Measurements from ENCODE around the gene TMIE.
A peak's percentile ranks its signal among the peaks of the same experiment; 100 is the strongest.

The TMIE gene

DNA sequence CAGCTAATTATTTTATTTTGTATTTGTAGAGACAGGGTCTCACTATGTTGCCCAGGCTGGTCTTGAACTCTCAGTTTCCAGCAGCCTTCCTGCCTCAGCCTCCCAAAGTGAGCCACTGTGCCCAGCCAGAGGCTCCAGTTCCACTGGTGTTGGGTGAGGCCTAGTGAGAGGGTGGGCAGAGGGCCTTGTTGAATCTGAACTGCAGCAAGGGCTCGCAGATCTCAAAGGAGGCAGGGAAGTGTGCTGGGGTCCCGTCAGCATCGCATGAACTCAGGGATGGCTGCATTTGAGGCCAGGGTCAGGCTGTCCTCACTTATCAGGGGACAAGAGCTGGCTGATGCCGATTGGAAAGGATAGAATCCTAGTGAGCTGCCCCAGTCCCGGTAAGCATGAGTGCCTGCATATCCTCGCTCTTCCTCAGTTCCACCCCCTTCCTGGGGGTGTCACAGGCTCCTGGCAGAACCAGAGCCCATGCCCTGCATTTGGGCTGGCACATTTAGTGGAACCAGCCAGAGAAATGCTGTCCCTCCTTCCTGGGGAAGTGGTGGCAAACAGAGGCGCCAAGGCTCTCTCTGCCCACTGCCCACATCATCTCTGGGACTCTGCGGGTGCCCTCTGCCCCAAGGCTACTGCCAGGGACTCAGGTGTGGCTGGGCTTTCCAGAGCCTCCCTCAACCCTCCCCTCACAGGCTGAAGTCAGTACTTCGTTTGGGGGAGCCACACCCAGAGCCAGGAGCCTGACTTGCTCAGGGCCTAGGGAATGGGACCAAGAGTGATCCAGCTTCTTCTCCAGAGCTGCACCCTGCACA is 31.8 kb upstream of the TMIE start:
- DNase-seq: no peak

DNA sequence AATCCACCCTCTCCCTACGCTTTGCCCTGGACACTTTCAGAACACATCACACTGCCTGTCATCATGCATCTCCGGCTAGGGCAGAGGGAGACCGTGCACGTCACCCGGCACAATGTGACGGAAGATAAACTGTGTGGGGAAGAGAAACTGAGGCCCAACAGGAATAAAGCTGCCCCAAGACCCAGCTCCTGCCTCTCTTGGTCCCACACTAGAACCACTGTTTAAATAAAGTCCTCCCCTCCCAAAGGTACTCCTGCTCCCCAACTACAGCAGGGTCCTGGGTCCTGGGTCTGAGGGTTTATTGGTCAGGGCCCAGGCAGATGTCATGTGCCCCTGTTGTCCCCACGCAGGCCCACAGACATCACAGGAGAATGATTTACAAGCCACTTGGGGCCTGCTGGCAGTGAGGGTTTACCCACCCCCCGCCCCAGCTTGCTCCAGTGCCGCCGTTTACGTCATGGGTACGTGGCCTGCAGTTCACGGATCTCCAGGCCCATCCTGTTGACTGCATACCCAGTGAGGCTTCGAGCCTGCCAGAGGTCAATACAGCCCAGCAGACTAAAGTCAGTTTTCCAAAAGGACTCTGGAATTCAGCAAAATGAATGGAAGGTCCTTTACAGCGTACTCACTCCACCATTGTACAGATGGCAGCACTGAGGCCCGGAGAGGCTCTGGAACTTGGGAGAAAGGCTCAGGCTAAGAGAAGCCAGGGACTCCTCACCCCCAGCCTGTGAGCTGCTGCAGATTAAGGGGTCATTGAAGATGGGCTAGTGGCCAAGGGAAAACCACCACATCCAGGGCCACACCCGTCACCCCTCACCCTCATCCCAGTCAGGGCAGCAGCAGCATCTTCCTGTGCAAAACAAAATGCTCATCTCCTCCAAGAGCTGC is 30.9 kb upstream of the TMIE start:
- peak; percentile 1 for DNase-seq

DNA sequence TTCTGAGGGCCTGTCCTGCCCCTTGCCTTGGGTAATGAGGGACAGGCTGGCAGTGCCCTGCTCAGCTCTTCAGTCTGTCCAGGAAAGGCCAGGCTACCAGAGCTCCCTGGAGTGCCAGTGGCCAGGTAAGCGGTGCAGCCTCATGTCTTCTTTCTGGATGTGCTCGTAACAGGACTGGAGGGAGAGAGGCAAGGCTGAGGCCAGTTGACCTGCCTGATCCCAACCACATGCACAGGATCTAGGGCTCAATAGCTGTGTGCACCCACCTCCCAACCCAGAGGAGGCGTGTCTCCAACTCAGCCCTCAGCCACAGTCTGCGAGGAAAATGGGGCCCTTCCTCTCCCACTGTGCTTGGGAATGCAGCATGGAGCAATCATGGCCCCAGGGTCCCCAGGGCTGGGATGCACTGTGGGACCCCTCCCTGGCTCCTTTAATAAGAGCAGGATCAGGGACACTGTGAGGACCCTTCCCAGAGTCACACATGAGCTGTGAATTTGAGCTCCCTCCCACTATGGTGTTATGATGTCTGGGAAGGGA is 30.2 kb upstream of the TMIE start:
- peak; percentile 2 for DNase-seq

DNA sequence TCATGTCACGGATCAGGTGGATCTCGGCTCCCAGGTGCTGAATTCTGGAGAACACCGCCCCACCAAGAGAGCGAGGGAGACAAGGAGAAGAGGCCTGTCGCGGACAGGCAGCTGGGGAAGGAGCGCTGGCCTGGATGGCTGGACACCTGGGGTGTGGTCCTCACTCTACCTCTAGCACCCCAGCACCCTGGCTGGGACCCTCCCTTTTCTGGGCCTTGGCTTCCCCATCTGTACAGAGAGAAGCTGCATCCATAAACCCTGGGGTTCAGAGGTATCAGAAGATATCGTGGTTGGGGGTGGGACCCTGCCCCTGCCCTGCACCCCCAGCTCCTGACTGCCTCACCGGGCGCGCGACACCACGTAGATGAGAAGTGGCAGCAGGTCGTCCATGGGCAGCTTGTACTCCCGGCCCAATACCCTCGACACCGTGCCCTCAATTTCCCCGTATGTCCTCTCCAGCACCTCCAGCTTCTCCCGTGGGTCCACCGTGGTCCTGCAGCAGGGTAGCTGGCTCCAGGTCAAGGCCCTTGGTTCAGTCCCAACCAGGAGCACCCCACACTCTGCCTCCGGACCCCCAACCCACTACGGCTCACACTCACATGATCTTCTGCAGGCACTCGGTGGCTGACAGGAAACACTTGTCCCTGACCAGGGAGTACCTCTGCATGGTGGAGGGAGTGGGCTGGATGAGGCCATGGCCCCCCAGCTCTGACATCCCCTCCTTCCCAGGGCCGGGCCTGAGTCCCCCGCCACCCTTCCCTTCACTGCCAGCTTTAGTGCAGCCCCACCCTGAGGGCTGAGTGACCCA is 29.4 kb upstream of the TMIE start:
- DNase-seq: peak; percentile 6

DNA sequence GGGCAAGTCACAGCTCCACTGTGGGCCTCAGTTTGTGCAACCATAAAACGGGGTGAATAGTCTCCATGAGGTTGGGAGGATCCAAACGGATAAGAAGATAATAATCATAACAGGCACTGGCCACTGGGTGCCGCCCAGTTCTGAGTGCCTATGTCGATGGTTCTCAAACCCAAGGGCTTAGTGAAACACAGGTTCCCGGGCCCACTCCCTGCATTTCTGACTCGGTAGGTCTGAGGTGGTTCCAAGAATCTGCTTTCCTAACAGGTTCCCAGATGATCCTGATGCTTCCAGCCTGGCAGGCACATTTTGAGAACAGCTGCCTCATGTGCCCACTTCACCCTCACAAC is 28.9 kb upstream of the TMIE start:
- peak; percentile 5 for DNase-seq

DNA sequence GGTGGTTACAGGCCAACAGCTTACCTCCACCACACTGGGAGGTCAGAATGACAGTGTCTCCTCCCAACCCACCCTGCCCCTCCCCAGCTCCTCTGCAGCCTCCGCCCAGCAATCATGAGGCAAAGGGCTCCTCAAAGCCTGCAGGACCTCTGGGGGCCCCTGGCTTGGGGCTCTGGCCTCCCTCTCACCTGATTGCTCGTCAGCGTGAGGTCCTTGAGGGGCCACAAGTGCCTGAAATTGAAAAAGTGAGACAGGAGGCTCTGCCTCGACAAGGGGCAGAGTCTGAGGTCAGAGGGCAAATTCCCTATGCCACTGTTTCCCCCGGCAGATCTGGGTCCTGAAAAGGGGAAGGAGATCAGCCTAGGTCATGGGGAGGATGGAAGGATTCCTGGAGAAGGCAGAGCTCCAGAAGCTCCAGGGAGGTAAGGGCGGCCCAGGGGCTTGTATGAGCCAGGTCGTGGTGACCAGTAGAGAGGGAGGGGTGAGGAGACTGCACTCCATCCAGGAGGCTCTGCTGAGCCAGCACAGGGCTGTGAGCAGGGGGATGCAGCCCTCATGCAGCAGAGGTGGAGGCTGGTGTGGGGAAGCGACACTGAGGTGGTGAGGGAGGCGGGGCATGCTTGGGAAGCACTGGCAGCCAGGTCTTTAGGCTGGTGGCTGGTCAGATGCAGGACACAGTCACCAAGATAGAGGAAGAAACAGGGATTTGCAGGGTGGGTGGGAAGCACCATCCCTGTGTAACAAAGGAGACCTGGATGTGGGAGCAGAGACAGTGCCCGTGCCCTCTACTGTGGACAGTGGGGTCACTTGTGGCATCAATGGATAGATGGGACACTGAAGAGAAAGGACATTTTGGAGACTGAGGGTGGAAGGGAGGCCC is 27.8 kb upstream of the TMIE start:
- peak; percentile 4 for DNase-seq

DNA sequence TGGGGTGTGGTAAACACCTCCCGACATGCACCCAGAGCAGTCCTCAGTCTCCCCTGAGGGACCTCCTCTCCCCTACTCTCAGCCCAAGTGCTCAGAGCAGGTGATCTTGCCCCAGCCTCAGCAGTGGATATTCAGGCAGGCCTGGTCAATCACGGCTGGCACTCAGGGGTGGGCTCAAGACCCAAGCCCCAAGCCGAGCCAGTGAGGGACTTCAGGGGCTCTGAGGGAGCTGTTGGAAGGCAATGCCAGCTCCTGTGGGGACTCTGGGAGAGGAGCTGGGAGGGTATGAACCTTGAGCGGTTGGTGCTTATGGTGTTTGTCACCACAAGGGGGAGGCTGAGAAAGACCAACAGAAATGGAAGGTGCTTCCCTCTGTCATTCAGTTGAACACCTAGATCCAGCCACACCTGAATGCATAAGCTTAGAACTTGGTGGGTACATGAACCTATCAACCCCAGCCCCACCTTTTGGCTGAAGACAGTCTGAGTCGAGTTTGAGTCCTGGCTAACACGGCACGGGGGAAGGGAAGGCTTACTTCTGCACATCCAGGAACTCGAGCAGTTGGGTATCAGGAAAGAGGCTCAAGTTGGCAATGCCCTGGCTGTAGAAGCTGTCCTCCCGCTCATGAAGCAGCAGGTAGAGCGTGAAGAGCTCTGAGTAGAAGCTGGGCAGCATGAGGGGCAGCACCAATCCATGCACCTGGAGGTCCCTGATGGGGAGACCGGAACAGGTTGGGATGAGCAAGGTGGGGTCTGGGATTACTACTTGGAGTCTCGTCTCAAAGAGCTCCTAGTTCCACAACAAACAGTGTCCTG is 27.0 kb upstream of the TMIE start:
- DNase-seq: peak; percentile 2

DNA sequence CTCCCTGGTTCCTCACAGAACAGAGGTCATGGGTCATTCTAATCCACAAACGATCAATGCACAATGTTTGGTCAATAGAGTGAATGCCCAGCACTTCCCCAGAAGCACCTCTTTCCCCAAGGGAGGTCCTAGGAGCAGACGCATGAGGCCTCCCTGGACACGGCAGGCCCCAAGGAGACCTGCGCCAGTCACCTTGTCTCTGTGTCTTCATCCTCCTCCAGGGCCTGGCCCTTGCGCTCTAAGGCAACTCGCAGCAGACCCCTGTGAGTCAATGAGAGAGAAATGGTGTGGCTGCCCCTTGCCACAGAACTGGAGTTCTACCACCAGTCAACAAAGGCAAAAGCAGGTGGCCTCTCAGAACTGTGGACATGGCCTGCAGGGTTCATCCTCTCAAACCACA is 25.8 kb upstream of the TMIE start:
- DNase-seq: no peak

DNA sequence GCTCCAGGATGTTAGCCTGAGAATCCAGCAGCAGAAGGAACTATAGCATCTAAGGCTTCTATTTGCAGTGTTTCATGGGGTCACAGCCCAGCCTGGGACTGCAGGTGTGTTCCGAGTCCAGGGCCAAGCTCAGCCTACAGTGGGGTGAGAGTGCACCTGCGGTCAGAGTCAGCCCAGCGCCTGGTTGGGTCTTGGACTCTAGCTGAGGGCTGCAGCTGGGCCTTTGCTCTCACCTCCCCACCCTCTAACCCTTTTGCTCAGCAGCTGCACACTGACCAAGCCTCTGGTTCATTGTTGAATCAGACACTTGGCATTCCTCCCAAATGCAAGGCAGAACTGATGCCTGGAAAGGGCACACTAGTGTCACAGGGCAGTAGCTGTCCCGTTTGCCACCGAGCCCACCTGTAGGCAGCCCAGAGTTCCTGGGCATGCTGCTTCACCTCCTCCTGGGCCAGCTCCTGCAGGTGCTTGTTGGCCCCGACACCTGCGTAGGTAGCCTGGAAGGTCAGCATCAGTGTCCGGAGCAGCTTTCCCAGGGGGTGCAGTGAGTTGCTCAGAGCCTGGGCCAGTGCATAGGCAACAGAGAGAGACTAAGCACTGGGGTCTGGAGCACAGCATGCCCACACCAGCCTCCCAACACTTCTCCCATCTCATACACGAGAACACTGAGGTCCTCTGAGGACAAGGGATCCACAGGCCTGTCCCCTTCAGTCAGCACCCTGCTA is 25.2 kb upstream of the TMIE start:
- DNase-seq: no peak

DNA sequence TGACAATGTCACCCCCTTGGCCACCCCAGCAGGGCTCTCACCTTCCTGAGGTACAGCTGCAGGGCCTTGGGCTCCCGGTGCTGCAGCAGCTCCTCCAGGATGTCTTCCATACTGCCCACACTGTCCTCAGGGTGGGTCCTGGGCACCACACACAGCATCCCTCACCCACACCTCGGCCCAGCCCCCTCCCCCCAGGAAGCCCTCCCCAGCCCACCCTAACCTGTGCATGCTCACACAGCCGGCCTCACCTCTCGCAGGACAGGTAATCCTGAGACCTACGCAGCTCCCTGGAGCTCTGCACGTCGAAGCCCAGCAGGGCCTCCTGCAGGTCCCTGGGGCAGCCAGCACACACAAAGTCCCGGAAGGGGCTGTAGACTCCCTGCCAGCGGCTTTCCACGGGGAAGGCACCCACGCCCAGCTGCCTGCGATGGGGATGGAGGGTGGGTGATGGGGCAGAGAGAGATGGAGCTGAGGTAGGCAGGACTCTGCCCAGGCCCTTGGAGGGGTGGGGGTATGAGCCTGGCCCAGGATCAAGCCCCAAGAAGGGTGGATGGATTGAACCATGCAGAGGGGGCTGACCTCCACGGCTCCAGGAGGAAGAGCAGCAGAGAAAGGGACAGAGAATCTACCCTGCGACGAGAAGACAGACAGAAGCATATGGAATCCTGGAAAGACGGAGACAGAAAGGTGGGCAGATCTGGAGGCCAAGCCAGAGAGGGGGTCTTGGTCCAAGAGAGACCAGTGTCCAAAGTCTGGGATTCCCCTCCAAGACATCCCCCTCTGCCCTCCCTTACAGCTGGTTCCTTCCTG is 24.4 kb upstream of the TMIE start:
- DNase-seq: no peak

DNA sequence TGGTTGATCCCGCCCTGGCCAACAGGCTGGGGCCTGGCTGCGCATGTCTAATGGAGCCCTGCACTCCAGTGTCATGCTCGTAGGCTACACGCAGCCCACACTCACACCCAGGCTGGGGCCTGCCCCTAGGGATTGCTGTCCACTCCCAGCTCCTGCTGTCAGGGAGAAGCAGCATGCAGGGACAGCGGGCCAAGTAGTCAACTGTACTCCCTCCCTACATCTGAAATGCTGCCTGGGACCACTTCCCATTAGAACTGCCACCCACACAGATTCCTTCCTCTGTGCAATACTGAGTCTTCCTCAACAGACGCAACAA is 23.8 kb upstream of the TMIE start:
- DNase-seq: no peak

DNA sequence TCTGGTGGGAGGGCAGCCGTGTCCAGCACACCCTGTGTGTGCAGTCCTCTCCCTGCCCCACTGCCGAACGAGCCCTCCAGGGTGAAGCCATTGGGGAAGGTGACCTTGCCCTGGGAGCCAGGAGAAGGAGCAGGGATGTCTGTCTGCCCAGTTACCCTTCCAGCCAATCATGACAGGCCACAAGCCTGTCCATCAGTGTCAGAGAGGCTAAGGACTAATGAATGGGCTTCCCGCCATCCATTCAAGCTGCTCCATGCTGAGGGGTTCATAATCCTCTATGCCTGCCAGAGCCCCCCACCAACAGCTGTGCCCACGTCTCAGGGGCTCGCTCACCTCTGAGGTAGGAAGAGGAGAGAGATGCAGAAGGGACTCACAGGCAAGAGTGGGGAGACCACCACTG is 22.9 kb upstream of the TMIE start:
- no peak for DNase-seq

DNA sequence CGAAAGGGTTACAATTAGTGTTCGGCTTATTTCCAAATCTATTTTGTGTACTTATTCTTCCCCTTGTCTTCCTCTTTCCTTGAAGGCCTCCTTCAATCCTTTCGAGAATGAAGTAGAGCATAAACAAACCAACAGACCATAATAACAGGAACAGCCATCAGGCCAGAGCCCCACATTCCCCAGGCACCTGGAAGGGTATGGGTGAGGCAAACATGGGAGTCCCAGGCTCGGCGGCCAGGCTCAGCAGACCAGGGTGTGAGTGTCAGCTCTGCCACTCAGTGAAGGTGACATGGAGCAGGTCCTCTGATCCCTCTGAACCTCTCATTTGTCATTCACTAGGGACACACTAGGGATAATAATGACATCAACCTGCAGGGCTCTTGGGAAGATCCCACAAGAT is 21.5 kb upstream of the TMIE start:
- DNase-seq: no peak

DNA sequence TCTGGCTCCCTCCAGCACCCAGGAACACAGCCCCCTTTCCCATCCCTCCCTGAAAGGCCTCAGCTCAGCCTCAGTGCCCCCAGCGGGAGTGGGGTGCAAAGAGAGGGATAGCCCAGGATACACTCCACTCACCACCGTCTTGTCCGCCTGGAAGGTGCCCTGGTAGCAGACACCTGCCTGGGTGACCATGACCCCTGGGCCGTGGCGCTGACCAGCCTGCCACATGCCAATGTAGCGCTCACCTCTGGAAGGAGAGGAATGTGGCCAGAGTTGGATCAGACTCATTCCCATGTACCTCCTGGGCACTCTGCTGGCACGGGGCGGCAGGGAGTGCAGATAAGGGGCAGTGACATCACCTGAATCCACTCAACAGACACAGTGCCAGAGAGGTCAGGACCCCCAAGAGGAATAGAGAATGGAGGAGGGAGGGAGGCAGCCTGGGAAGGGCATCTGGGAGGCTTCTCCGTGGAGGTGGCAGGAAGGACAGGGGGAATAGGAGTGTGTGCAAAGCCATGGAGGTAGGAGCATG is 20.8 kb upstream of the TMIE start:
- no peak for DNase-seq

DNA sequence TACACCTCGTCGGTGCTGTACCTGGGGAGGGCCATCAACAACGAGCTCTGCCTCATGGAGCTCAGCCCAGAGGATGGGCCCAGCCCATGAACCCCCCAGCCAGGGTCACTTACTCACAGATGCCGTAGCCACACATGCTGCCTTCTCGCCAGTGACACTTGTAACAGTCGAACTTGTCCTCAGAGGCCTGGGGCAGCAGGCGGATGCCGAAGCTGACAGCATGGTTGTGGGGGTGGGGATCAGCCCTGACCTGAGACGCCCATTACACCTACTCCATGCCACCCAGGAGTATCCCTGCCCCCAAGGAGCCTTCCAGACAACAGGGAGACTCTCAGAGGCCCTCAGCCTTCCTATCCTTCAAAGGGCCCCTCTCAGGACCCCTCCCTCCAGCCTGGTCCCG is 19.8 kb upstream of the TMIE start:
- DNase-seq: no peak

DNA sequence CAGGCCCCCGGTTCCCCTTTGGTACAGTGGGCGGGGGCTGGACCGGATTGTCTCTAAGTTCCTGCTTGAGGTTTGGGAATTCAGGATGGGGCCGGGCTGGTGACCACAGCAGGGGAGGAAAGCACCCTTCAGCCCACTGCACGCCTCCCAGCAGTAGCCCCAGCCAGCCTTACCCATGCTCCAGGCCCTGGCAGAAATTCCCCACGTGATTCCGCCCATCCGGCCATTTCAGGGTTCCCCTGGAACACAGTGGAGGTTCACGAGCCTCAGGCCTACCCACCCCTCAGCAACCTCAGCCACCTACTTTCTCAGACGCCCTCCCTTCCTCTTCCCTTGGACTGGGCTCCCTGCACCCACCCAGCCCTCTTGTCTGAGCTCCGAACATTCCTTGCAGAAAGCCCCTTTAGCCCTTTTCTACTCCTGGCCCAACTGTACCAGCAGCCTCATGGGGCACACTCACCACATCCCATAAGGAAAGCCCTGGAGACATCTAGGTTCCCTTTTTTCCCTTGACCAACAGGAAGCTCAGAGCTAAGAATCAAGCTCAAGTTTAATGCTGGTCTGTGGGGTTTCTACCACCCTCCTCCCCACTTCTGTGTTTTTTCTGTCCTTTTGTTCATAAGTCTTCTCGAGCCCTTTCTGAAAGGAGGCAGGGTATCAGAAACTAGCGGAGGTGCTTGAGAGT is 19.2 kb upstream of the TMIE start:
- DNase-seq: no peak

DNA sequence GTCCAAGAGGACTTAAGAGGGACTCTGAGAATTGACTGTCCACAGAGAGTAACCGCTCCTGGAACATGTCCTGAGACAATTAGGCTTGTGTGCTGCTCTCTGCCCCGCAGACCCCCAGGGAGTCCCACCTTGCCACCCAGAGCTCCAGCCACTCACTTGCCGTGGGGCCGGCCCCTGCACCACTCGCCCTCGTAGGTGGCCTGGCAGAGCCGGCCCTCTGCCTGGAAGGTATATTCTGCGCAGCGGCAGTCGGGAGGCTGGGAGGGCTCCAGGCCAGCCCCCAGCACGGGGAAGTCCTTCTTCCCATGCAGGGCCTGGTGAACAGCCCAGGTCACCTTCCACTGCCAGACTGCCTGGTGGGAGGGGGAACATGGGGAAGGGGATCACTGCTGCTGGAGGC is 18.2 kb upstream of the TMIE start:
- DNase-seq: no peak

DNA sequence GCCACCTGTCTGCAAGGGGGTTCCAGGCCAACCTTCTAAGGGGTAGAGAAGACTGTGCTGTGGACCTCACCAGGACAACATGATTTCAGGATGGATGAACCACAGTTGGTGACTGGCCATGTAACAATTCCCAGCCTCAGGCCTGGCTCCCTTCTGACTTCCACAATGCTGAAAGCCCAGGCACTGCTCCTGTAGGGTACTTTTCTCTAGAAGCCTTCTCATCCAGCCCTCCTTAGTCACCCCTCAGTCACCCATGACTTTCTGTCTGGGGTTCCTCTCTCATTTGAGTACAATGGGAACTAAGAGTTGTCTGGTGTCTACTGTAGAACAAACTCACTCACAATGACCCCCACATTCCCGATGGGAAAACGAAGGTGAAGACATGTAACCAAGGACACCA is 16.3 kb upstream of the TMIE start:
- DNase-seq: no peak

DNA sequence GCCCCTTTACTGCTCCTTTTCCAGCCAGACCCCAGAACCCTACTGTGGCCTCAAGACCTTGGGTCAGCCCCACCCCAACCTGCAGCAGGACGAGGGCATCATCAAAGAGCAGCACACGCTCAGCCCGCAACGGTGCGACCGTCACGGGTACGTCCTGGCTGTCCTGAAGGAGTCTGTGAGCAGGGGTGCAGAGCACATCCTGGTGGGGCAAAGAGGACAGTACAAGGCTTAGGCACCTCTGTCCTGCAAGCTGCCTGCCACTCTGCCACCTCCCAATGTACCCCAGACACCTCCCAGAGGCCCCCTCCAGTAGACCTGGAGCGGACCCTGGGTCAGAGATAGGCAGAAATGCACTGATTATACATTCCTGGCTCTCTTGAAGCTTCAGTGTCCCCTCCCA is 15.7 kb upstream of the TMIE start:
- DNase-seq: no peak

Data from activated naive CD4-positive, alpha-beta T cell treated with anti-CD3 and anti-CD28 coated beads, Interleukin-2, amount 50 U/mL, for 16 hours (primary cell).